Endothelial cell of umbilical vein (primary cell): ENCODE results near the gene ATP5PO. TPM values are rescaled to one million over a fixed set of nuclear protein-coding genes. Genes with fewer than 3 reads are reported as not detected.

Experiments used
- BruUV-seq: library from RNA; stranded (reverse); fragments of 400-500 nt; replicated peaks from 2 replicates; lab custom pipeline; 2021; lab: Mats Ljungman, UMichigan
- CTCF ChIA-PET: fragments of 300-600, 350-600 bp; sonication (Branson Sonifier 250); formaldehyde crosslinking; loops from one replicate; lab custom pipeline; 2021; ENCODE audit warnings: antibody characterized with exemption, inconsistent platforms; lab: Charles Lee
- POLR2A ChIA-PET: fragments of 300-600, 350-600 bp; sonication (Branson Sonifier 250); formaldehyde crosslinking; loops from one replicate; lab custom pipeline; 2021; ENCODE audit warnings: antibody characterized with exemption, inconsistent platforms; lab: Charles Lee
- DNase-seq: peaks from one replicate; pipeline ENCODE4 v3.0.0-alpha.2; 2011; ENCODE audit warnings: low read depth, low spot score
- FAIRE-seq: peaks from 2 replicates; lab custom pipeline; 2011; peaks lifted over from hg19 to GRCh38; lab: Jason Lieb, UNC
- H2AFZ ChIP-seq: 2 replicates; pipeline ENCODE4 v1.6.0; 2012; ENCODE audit warnings: low read depth, low read length, control low read depth, inconsistent platforms
- H3K27ac ChIP-seq: 2 replicates; pipeline ENCODE4 v1.5.1; 2011; ENCODE audit warnings: low read depth, mild to moderate bottlenecking, control low read depth, low read length, moderate library complexity; ENCODE audit not compliant: insufficient read depth
- H3K27me3 ChIP-seq, 2 experiments: 2 replicates each; pipeline versions ENCODE4 v1.6.0 to v1.6.1; 2011; ENCODE audit warnings: low read length in 2 of 2, mixed read lengths in 1 of 2; ENCODE audit not compliant: control insufficient read depth in 2 of 2, insufficient read depth in 2 of 2
- H3K36me3 ChIP-seq, 2 experiments: 2 replicates in 1 of 2; 3 replicates in 1 of 2; pipeline ENCODE4 v1.5.1; 2011; ENCODE audit warnings: low read length in 2 of 2, mild to moderate bottlenecking in 1 of 2, moderate library complexity in 1 of 2; ENCODE audit not compliant: control insufficient read depth in 2 of 2, insufficient read depth in 2 of 2; ENCODE audit errors: extremely low read depth in 1 of 2
- H3K4me1 ChIP-seq: 3 replicates; pipeline ENCODE4 v1.5.1; 2011; ENCODE audit warnings: mild to moderate bottlenecking, low read length; ENCODE audit not compliant: control insufficient read depth, insufficient read depth; ENCODE audit errors: extremely low read depth
- H3K4me2 ChIP-seq: 2 replicates; pipeline ENCODE4 v1.6.1; 2011; ENCODE audit warnings: low read length, control low read depth, mixed read lengths; ENCODE audit not compliant: insufficient read depth
- H3K4me3 ChIP-seq, 3 experiments: fragments of 200-600 bp in 1 of 3; sonication (generic), shearing (Covaris generic) in 1 of 3; replicated peaks in 1 of 3; 2 replicates each; pipeline ENCODE4 v1.5.1; 2011 to 2016; ENCODE audit warnings: control low read depth in 3 of 3, low read length in 3 of 3, mild to moderate bottlenecking in 2 of 3, inconsistent platforms in 1 of 3, low read depth in 1 of 3, moderate library complexity in 1 of 3; ENCODE audit not compliant: insufficient read depth in 1 of 3
- H3K79me2 ChIP-seq: 2 replicates; pipeline ENCODE4 v1.6.0; 2012; ENCODE audit warnings: low read length, inconsistent platforms; ENCODE audit not compliant: control insufficient read depth, insufficient read depth
- H3K9ac ChIP-seq: replicated peaks from 2 replicates; pipeline ENCODE3; 2011; ENCODE audit warnings: low read length, control low read depth; ENCODE audit not compliant: insufficient read depth; ENCODE audit errors: extremely low read depth
- H3K9me1 ChIP-seq: replicated peaks from 3 replicates; pipeline ENCODE4 v1.6.0; 2011; ENCODE audit warnings: mild to moderate bottlenecking, low read length; ENCODE audit not compliant: control insufficient read depth, insufficient read depth; ENCODE audit errors: extremely low read depth
- H3K9me3 ChIP-seq: replicated peaks from 2 replicates; pipeline ENCODE4 v1.5.1; 2012; ENCODE audit warnings: low read length, inconsistent platforms; ENCODE audit not compliant: control insufficient read depth, insufficient read depth
- H4K20me1 ChIP-seq: replicated peaks from 2 replicates; pipeline ENCODE3; 2011; ENCODE audit warnings: mild to moderate bottlenecking, low read length; ENCODE audit not compliant: control insufficient read depth, insufficient read depth; ENCODE audit errors: extremely low read depth
- CTCF ChIP-seq, 2 donors: IDR thresholded peaks; 1 replicate in 1 of 2; 2 replicates in 1 of 2; pipeline ENCODE4 v1.5.1; 2011; ENCODE audit warnings: low read length in 2 of 2, mild to moderate bottlenecking in 2 of 2, moderate library complexity in 2 of 2, control low read depth in 1 of 2, inconsistent platforms in 1 of 2, low read depth in 1 of 2; ENCODE audit not compliant: insufficient read depth in 1 of 2; ENCODE audit errors: extremely low read depth in 1 of 2
- EZH2 ChIP-seq: IDR thresholded peaks from 2 replicates; pipeline ENCODE4 v1.6.1; 2012; ENCODE audit warnings: borderline replicate concordance, low read depth, mild to moderate bottlenecking, moderate library complexity, low read length, inconsistent platforms; ENCODE audit not compliant: severe bottlenecking
- FOS ChIP-seq: IDR thresholded peaks from 2 replicates; pipeline ENCODE4 v1.6.1; 2011; ENCODE audit warnings: mild to moderate bottlenecking, low read length, moderate library complexity, borderline replicate concordance; ENCODE audit not compliant: insufficient read depth
- GATA2 ChIP-seq: IDR thresholded peaks from 2 replicates; pipeline ENCODE4 v1.7.0; 2011; ENCODE audit warnings: low read depth, mild to moderate bottlenecking, moderate library complexity, mixed read lengths, low read length; ENCODE audit not compliant: insufficient read length, insufficient read depth
- JUN ChIP-seq: IDR thresholded peaks from 2 replicates; pipeline ENCODE4 v1.6.1; 2011; ENCODE audit warnings: borderline replicate concordance, low read depth; ENCODE audit not compliant: insufficient read length, insufficient read depth
- MAX ChIP-seq: IDR thresholded peaks from 2 replicates; pipeline ENCODE4 v1.6.1; 2011; ENCODE audit not compliant: insufficient read depth, insufficient read length
- MYC ChIP-seq: IDR thresholded peaks from one replicate; pipeline ENCODE4 v1.6.1; 2011; ENCODE audit warnings: mild to moderate bottlenecking, low read depth, low read length
- POLR2A ChIP-seq: IDR thresholded peaks from 2 replicates; pipeline ENCODE4 v1.6.1; 2012; ENCODE audit warnings: low read depth, mild to moderate bottlenecking, control low read depth, low read length
- POLR2AphosphoS5 ChIP-seq: IDR thresholded peaks from 2 replicates; pipeline ENCODE4 v1.6.1; 2012; ENCODE audit warnings: low read depth, mild to moderate bottlenecking, control low read depth, low read length, moderate library complexity; ENCODE audit not compliant: insufficient read depth
- dilution Hi-C: fragments of 300-500 bp; cut with MboI; formaldehyde crosslinking; loops from one replicate; pipeline ENCODE4 v1.15.0; 2019; ENCODE audit warnings: low sequenced_read_pairs; ENCODE audit not compliant: extremely low pct_ligation_motif_present
- intact Hi-C: fragments of 100-400 bp; cut with micrococcal nuclease; formaldehyde crosslinking; loops from one replicate; pipeline ENCODE4 v1.10.0; 2022
- polyA plus RNA-seq, 4 experiments: library from polyadenylated mRNA; depleted of rRNA in 3 of 4; stranded (reverse) in 3 of 4; unstranded in 1 of 4; fragments of >200 nt; gene quantifications; 2 replicates each; pipeline versions ENCODE4 v1.2.1 to v1.2.3, GENCODE V29; 2011 to 2012; ENCODE audit warnings: missing spikeins in 1 of 4
- total RNA-seq: library from RNA; stranded (reverse); gene quantifications from 2 replicates; pipeline ENCODE4 v1.2.3, GENCODE V29; 2021

ATP5PO gene
- total and polyA plus RNA-seq, 2 donors (not counting 3 experiments of a cell fraction or from before 2014, with no cell fraction given): 187 to 207 TPM

GRCh38 chr21:33940881-33941245 is 25.3 kb upstream of the ATP5PO start:
- Histone ChIP-seq H3K79me2 (no peaks in the 10 kb centered on the region), H2AFZ (no peak overlapping the region), H3K9ac (no peak overlapping the region), H3K9me3 (no peaks in the 10 kb centered on the region), H4K20me1 (no peaks in the 10 kb centered on the region), H3K4me2 (no peak overlapping the region), H3K27me3 (no peaks in the 10 kb centered on the region), H3K4me1 (no peaks in the 10 kb centered on the region), H3K9me1 (no peaks in the 10 kb centered on the region), H3K27ac (no peak overlapping the region), H3K4me3 (no peak overlapping the region), H3K36me3 (no peaks in the 10 kb centered on the region)
- dilution Hi-C loops: no loop called here
- TF ChIP-seq MAX: no peak
- no peak for TF ChIP-seq CTCF (IDR thresholded peaks at IDR 0.05; ENCODE audit: extremely low read depth in 1 of 2, insufficient read depth in 1 of 2, low read depth in 1 of 2, low read length in 2 of 2)
- no peak for TF ChIP-seq POLR2A
- CTCF ChIA-PET: interaction anchor here (0.6 to 4.1 kb wide), 2 partner anchors 17 to 27 kb away, joined by 3 to 15 read pairs; no protein-coding TSS in a partner anchor
- FAIRE-seq: no peak
- POLR2A ChIA-PET: no interaction called here
- no TSS peak for BruUV-seq
- intact Hi-C loops: no loop called here
- no peak for DNase-seq

- dilution Hi-C loops: no loop called here
- Histone ChIP-seq H3K4me2 (no peak overlapping the region), H3K9ac (no peak overlapping the region), H3K9me3 (no peaks in the 10 kb centered on the region), H2AFZ (no peak overlapping the region), H3K4me1 (no peaks in the 10 kb centered on the region), H3K9me1 (no peaks in the 10 kb centered on the region), H4K20me1 (no peaks in the 10 kb centered on the region), H3K27ac (no peak overlapping the region), H3K36me3 (no peaks in the 10 kb centered on the region), H3K27me3 (no peaks in the 10 kb centered on the region), H3K4me3 (no peak overlapping the region), H3K79me2 (no peaks in the 10 kb centered on the region)
- no TSS peak for BruUV-seq
- no peak for TF ChIP-seq FOS
- TF ChIP-seq MYC: no peak
- TF ChIP-seq POLR2A: no peak
- TF ChIP-seq MAX: no peak
- TF ChIP-seq GATA2: no peak
- no peak for TF ChIP-seq CTCF (IDR thresholded peaks at IDR 0.05; ENCODE audit: extremely low read depth in 1 of 2, insufficient read depth in 1 of 2, low read depth in 1 of 2, low read length in 2 of 2)
- TF ChIP-seq POLR2AphosphoS5: no peak
- TF ChIP-seq JUN: no peak
- no peak for TF ChIP-seq EZH2
- POLR2A ChIA-PET: no interaction called here
- CTCF ChIA-PET: interaction anchor here (2.2 to 4.1 kb wide), 2 partner anchors 16 kb away, joined by 12 to 15 read pairs; no protein-coding TSS in a partner anchor
- intact Hi-C loops: no loop called here
- FAIRE-seq (no peak), DNase-seq (no peak)
Measured at GRCh38 chr21:33940164-33940880, 24.7 kb upstream of the ATP5PO start.
